Cardiac fibroblast (primary cell): ENCODE data around the gene ACTL7A.

Experiments used
- DNase-seq, 2 donors: peaks; one replicate each; pipeline versions ENCODE4 v3.0.0 to v3.0.0-alpha.2; 2010; ENCODE audit warnings: low read depth in 2 of 2
- H3K4me3 ChIP-seq, 2 donors: replicated peaks in 1 of 2; 1 replicate in 1 of 2; 2 replicates in 1 of 2; pipeline ENCODE4 v1.5.1; 2011; ENCODE audit warnings: low read depth in 2 of 2, low read length in 2 of 2, mild to moderate bottlenecking in 2 of 2, moderate library complexity in 1 of 2
- CTCF ChIP-seq: IDR thresholded peaks from one replicate; pipeline ENCODE4 v1.5.1; 2011; ENCODE audit warnings: low read depth, mild to moderate bottlenecking, low read length, inconsistent platforms

The ACTL7A gene

GRCh38 chr9:108867829-108868228, 5.8 kb downstream of the ACTL7A start:
- DNase-seq, result no peak
- H3K4me3 ChIP-seq, result no peak overlapping the region
- no peak for TF ChIP-seq CTCF

GRCh38 chr9:108869092-108869725, 7.1 kb downstream of the ACTL7A start:
- H3K4me3 ChIP-seq, result no peak overlapping the region
- peak; percentile 15 to 67 for DNase-seq
- no peak for TF ChIP-seq CTCF

- no peak for DNase-seq
- TF ChIP-seq CTCF, result no peak
- H3K4me3 ChIP-seq, result no peak overlapping the region
These were observed 12.2 kb downstream of the ACTL7A start for GRCh38 chr9:108874058-108874788.

- DNase-seq, result no peak
- H3K4me3 ChIP-seq, result no peak overlapping the region
- no peak for TF ChIP-seq CTCF
These were observed 14.4 kb downstream of the ACTL7A start for GRCh38 chr9:108876425-108876824.

GRCh38 chr9:108877524-108877923, 15.5 kb downstream of the ACTL7A start:
- DNase-seq, result no peak
- H3K4me3 ChIP-seq, result no peak overlapping the region
- TF ChIP-seq CTCF, result no peak

GRCh38 chr9:108880738-108881316, 18.8 kb downstream of the ACTL7A start:
- no peak for DNase-seq
- no peak overlapping the region for H3K4me3 ChIP-seq
- TF ChIP-seq CTCF, result no peak
